SK-N-SH (cell line): ENCODE measurements around the gene TMEM179.

Experiments used
- EZH2phosphoT487 ChIP-seq: fragments of 200-600 bp; sonication (generic); IDR thresholded peaks from 2 replicates; pipeline ENCODE4 v1.6.1; 2017; ENCODE audit warnings: low read depth, mixed run types, mild to moderate bottlenecking, antibody characterized with exemption, moderate library complexity, borderline replicate concordance
- FOSL2 ChIP-seq: IDR thresholded peaks from 2 replicates; pipeline ENCODE4 v1.4.0; 2012; ENCODE audit warnings: low read depth, mild to moderate bottlenecking, moderate library complexity, borderline replicate concordance
- FOXM1 ChIP-seq: IDR thresholded peaks from 2 replicates; pipeline ENCODE4 v1.4.0; 2012; ENCODE audit warnings: low read depth, mild to moderate bottlenecking
- GATA2 ChIP-seq: sonication (generic); formaldehyde crosslinking; IDR thresholded peaks from 2 replicates; pipeline ENCODE4 v1.5.0; 2020; ENCODE audit warnings: mild to moderate bottlenecking, missing genetic modification reagents
- MAX ChIP-seq: IDR thresholded peaks from 2 replicates; pipeline ENCODE4 v1.4.0; 2012; ENCODE audit warnings: low read depth
- NRF1 ChIP-seq: IDR thresholded peaks from 2 replicates; pipeline ENCODE4 v1.6.1; 2012; ENCODE audit warnings: low read depth, mild to moderate bottlenecking, low read length
- POLR2AphosphoS5 ChIP-seq: IDR thresholded peaks from 2 replicates; pipeline ENCODE4 v1.6.1; 2012; ENCODE audit warnings: low read depth, low read length
- RAD21 ChIP-seq: IDR thresholded peaks from 2 replicates; pipeline ENCODE4 v1.6.1; 2012; ENCODE audit warnings: mild to moderate bottlenecking, low read length
- REST ChIP-seq: IDR thresholded peaks from 2 replicates; pipeline ENCODE4 v1.6.1; 2012; ENCODE audit warnings: mild to moderate bottlenecking, low read depth, low read length, moderate library complexity
- SIN3A ChIP-seq: IDR thresholded peaks from 2 replicates; pipeline ENCODE4 v1.6.1; 2012; ENCODE audit warnings: low read depth, mild to moderate bottlenecking, low read length, moderate library complexity, borderline replicate concordance
- TAF1 ChIP-seq: IDR thresholded peaks from 2 replicates; pipeline ENCODE4 v1.6.1; 2012; ENCODE audit warnings: low read depth, mild to moderate bottlenecking, low read length, moderate library complexity, borderline replicate concordance
- TEAD4 ChIP-seq: IDR thresholded peaks from 2 replicates; pipeline ENCODE4 v1.4.0; 2012; ENCODE audit warnings: mild to moderate bottlenecking, borderline replicate concordance; ENCODE audit not compliant: insufficient read depth
- YY1 ChIP-seq: IDR thresholded peaks from 2 replicates; pipeline ENCODE4 v1.4.0; 2012; ENCODE audit warnings: low read depth, mild to moderate bottlenecking
- TF ChIP-seq, protein P1 (sequence below): fragments of 200-600 bp; sonication (generic); IDR thresholded peaks from 2 replicates; pipeline ENCODE4 v1.6.1; 2017; ENCODE audit warnings: antibody characterized with exemption, mild to moderate bottlenecking, moderate library complexity

DNA sequence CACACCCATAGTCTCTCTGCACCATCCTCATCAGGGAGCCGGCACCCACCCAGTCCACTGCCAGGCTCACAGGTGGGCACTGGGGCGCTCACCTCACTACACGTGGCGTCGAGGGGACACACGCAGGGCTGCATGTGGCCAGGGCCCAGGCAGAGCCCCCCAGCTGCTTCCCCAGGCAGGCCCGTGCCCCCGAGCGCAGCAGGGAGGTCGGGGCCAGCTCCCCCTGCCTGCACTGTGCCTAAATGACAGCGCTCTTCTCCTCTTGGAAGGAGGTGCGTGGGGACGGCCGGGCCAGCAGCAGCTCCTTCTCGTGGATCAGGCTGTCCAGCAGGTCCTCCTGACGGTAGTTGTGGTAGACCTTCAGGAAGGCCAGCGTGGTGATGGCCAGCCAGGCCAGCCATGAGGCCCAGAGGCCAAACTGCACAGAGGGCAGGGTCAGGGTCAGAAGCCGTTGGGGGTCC lies 11.3 kb downstream of the TMEM179 start:
- TF ChIP-seq TEAD4, result no peak
- TF ChIP-seq, protein P1, sequence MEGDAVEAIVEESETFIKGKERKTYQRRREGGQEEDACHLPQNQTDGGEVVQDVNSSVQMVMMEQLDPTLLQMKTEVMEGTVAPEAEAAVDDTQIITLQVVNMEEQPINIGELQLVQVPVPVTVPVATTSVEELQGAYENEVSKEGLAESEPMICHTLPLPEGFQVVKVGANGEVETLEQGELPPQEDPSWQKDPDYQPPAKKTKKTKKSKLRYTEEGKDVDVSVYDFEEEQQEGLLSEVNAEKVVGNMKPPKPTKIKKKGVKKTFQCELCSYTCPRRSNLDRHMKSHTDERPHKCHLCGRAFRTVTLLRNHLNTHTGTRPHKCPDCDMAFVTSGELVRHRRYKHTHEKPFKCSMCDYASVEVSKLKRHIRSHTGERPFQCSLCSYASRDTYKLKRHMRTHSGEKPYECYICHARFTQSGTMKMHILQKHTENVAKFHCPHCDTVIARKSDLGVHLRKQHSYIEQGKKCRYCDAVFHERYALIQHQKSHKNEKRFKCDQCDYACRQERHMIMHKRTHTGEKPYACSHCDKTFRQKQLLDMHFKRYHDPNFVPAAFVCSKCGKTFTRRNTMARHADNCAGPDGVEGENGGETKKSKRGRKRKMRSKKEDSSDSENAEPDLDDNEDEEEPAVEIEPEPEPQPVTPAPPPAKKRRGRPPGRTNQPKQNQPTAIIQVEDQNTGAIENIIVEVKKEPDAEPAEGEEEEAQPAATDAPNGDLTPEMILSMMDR, result no peak
- no peak for TF ChIP-seq SIN3A
- TF ChIP-seq MAX, result no peak
- no peak for TF ChIP-seq NRF1
- no peak for TF ChIP-seq TAF1
- no peak for TF ChIP-seq RAD21
- no peak for TF ChIP-seq YY1
- TF ChIP-seq FOXM1, result no peak
- no peak for TF ChIP-seq REST
- no peak for TF ChIP-seq FOSL2
- no peak for TF ChIP-seq GATA2 (CRISPR knock-in tag)
- TF ChIP-seq POLR2AphosphoS5, result no peak
- TF ChIP-seq EZH2phosphoT487, result no peak
